H9 (cell line): ENCODE measurements around the gene RNF141. TPM values are rescaled to one million over a fixed set of nuclear protein-coding genes. Genes with fewer than 3 reads are reported as not detected.

Experiments used
- DNase-seq: peaks from one replicate; pipeline ENCODE4 v3.0.0-alpha.2; 2017
- H2AFZ ChIP-seq: one replicate; pipeline ENCODE4 v1.6.1; 2013; ENCODE audit warnings: mild to moderate bottlenecking, low read length, control low read depth, moderate library complexity
- H2AK5ac ChIP-seq: 2 replicates; pipeline ENCODE4 v1.6.1; 2013; ENCODE audit warnings: low read length, control low read depth, mixed read lengths; ENCODE audit not compliant: insufficient read length
- H2BK120ac ChIP-seq: one replicate; pipeline ENCODE4 v1.6.1; 2013; ENCODE audit warnings: low read depth, mild to moderate bottlenecking, low read length, control low read depth, inconsistent platforms; ENCODE audit not compliant: poor library complexity, severe bottlenecking
- H2BK12ac ChIP-seq: 2 replicates; pipeline ENCODE4 v1.6.1; 2013; ENCODE audit warnings: low read length, control low read depth, mixed read lengths, low read depth; ENCODE audit not compliant: insufficient read length
- H2BK15ac ChIP-seq: 2 replicates; pipeline ENCODE4 v1.6.1; 2013; ENCODE audit warnings: low read depth, low read length, control low read depth
- H2BK20ac ChIP-seq: one replicate; pipeline ENCODE4 v1.6.1; 2013; ENCODE audit warnings: low read depth, mild to moderate bottlenecking, low read length, control low read depth, inconsistent platforms; ENCODE audit not compliant: poor library complexity, severe bottlenecking
- H2BK5ac ChIP-seq: 2 replicates; pipeline ENCODE4 v1.6.1; 2013; ENCODE audit warnings: low read length, control low read depth, mixed read lengths; ENCODE audit not compliant: insufficient read length
- H3K14ac ChIP-seq: 2 replicates; pipeline ENCODE4 v1.6.1; 2013; ENCODE audit warnings: low read length, control low read depth; ENCODE audit not compliant: insufficient read depth
- H3K18ac ChIP-seq: 2 replicates; pipeline ENCODE4 v1.6.1; 2013; ENCODE audit warnings: low read depth, mild to moderate bottlenecking, mixed read lengths, low read length, control low read depth; ENCODE audit not compliant: insufficient read length
- H3K23ac ChIP-seq: 2 replicates; pipeline ENCODE4 v1.6.1; 2013; ENCODE audit warnings: low read length, control low read depth, mixed read lengths, low read depth; ENCODE audit not compliant: insufficient read length
- H3K23me2 ChIP-seq: 2 replicates; pipeline ENCODE4 v1.6.1; 2013; ENCODE audit warnings: low read depth, mild to moderate bottlenecking, mixed read lengths, low read length, control low read depth; ENCODE audit not compliant: insufficient read length, poor library complexity, severe bottlenecking
- H3K27ac ChIP-seq: 2 replicates; pipeline ENCODE4 v1.5.1; 2013; ENCODE audit warnings: low read length, control low read depth, mixed read lengths, low read depth; ENCODE audit not compliant: insufficient read length
- H3K27me3 ChIP-seq: 2 replicates; pipeline ENCODE4 v1.6.1; 2013; ENCODE audit warnings: low read length, control low read depth, inconsistent platforms; ENCODE audit not compliant: insufficient read depth
- H3K4ac ChIP-seq: 2 replicates; pipeline ENCODE4 v1.6.1; 2013; ENCODE audit warnings: low read depth, mild to moderate bottlenecking, control low read depth, inconsistent platforms, low read length, moderate library complexity
- H3K4me1 ChIP-seq: 2 replicates; pipeline ENCODE4 v1.6.1; 2013; ENCODE audit warnings: low read length, control low read depth, inconsistent platforms; ENCODE audit not compliant: insufficient read depth
- H3K4me2 ChIP-seq: 2 replicates; pipeline ENCODE4 v1.6.1; 2013; ENCODE audit warnings: low read length, control low read depth, mixed read lengths; ENCODE audit not compliant: insufficient read length, insufficient read depth
- H3K56ac ChIP-seq: 2 replicates; pipeline ENCODE4 v1.6.1; 2013; ENCODE audit warnings: low read depth, mild to moderate bottlenecking, mixed read lengths, low read length, control low read depth; ENCODE audit not compliant: insufficient read length
- H3K79me1 ChIP-seq: 2 replicates; pipeline ENCODE4 v1.6.1; 2013; ENCODE audit warnings: low read depth, mild to moderate bottlenecking, moderate library complexity, low read length, control low read depth, inconsistent platforms; ENCODE audit not compliant: insufficient read depth, poor library complexity, severe bottlenecking
- H3K79me2 ChIP-seq: 2 replicates; pipeline ENCODE4 v1.6.1; 2013; ENCODE audit warnings: low read length, control low read depth, inconsistent platforms; ENCODE audit not compliant: insufficient read depth
- H3K9ac ChIP-seq: 2 replicates; pipeline ENCODE4 v1.6.1; 2013; ENCODE audit warnings: low read length, control low read depth, mixed read lengths; ENCODE audit not compliant: insufficient read length; ENCODE audit errors: extremely low read depth
- H3K9me3 ChIP-seq: one replicate; pipeline ENCODE4 v1.6.1; 2013; ENCODE audit warnings: low read depth, low read length, inconsistent platforms; ENCODE audit not compliant: control insufficient read depth
- H3T11ph ChIP-seq: one replicate; pipeline ENCODE4 v1.6.1; 2013; ENCODE audit warnings: mild to moderate bottlenecking, low read length, control low read depth, inconsistent platforms
- H4K20me1 ChIP-seq: one replicate; pipeline ENCODE4 v1.6.1; 2013; ENCODE audit not compliant: control insufficient read depth, insufficient read length, insufficient read depth
- H4K5ac ChIP-seq: 2 replicates; pipeline ENCODE4 v1.6.1; 2013; ENCODE audit warnings: low read depth, mild to moderate bottlenecking, mixed read lengths, low read length, control low read depth; ENCODE audit not compliant: insufficient read length
- H4K8ac ChIP-seq: replicated peaks from 2 replicates; pipeline ENCODE4 v1.6.1; 2013; ENCODE audit warnings: low read length, control low read depth, mixed read lengths, low read depth; ENCODE audit not compliant: insufficient read length
- H4K91ac ChIP-seq: 2 replicates; pipeline ENCODE4 v1.6.1; 2013; ENCODE audit warnings: low read depth, mild to moderate bottlenecking, moderate library complexity, mixed read lengths, low read length, control low read depth; ENCODE audit not compliant: insufficient read length
- H3K27ac Mint-ChIP-seq, 3 experiments: 2 replicates in 2 of 3; 3 replicates in 1 of 3; pipeline ENCODE4 v1.8.0; 2020 to 2021; ENCODE audit warnings: mixed read lengths in 3 of 3, mild to moderate bottlenecking in 1 of 3, moderate library complexity in 1 of 3
- H3K27me3 Mint-ChIP-seq: 2 replicates; pipeline ENCODE4 v1.8.0; 2021; ENCODE audit warnings: low read depth, mild to moderate bottlenecking, moderate library complexity, mixed read lengths
- H3K36me3 Mint-ChIP-seq, 3 experiments: 2 replicates in 2 of 3; 3 replicates in 1 of 3; pipeline ENCODE4 v1.8.0; 2020 to 2021; ENCODE audit warnings: low read depth in 3 of 3, mixed read lengths in 3 of 3; ENCODE audit not compliant: insufficient read depth in 1 of 3
- H3K4me1 Mint-ChIP-seq, 2 experiments: 2 replicates each; pipeline ENCODE4 v1.8.0; 2020; ENCODE audit warnings: mixed read lengths in 2 of 2
- H3K4me3 Mint-ChIP-seq, 2 experiments: 2 replicates in 1 of 2; 3 replicates in 1 of 2; pipeline ENCODE4 v1.8.0; 2020 to 2021; ENCODE audit warnings: mild to moderate bottlenecking in 2 of 2, mixed read lengths in 2 of 2, moderate library complexity in 1 of 2
- H3K9me3 Mint-ChIP-seq, 2 experiments: 2 replicates in 1 of 2; 3 replicates in 1 of 2; pipeline ENCODE4 v1.8.0; 2020; ENCODE audit warnings: mild to moderate bottlenecking in 2 of 2, mixed read lengths in 2 of 2, moderate library complexity in 1 of 2
- CTCF ChIP-seq: fragments of 200-600 bp; sonication (generic); conservative IDR thresholded peaks from 3 replicates; pipeline ENCODE4 v1.8.0; 2021; ENCODE audit warnings: antibody characterized with exemption, mild to moderate bottlenecking
- WGBS: extraction: QIAGEN DNeasy Blood & Tissue Kit; methylation state at CpG from one replicate; pipeline ENCODE4 v1.1.7; 2013; ENCODE audit warnings: missing lambda C conversion rate, low lambda C conversion rate, mixed read lengths; ENCODE audit not compliant: insufficient read length; ENCODE audit errors: extremely low coverage; 5-methylcytosine and 5-hydroxymethylcytosine counted together
- total RNA-seq: library from RNA; stranded (reverse); gene quantifications from 2 replicates; pipeline ENCODE4 v1.2.1, GENCODE V29; 2021

The RNF141 gene
- total RNA-seq, 1 experiment from 2014 or later = 24.7 TPM

GRCh38 chr11:10462746-10463300, 78.2 kb downstream of the RNF141 start:
- H2BK20ac ChIP-seq = no peak overlapping the region
- no peak overlapping the region for H2AK5ac ChIP-seq
- H2BK120ac ChIP-seq = no peak overlapping the region
- H3K4me2 ChIP-seq = no peak overlapping the region
- Mint-ChIP-seq H3K27me3 (peaks cover 1% of the 10 kb centered on the region), H3K4me3 (no peak overlapping the region), H3K9me3 (no peaks in the 10 kb centered on the region; a peak in 1 of 5 replicates), H3K27ac (peak overlapping the region in 1 of 3 experiments; percentile 62; a peak in 1 of 7 replicates), H3K36me3 (peaks cover 2 to 14% (median 9%) of the 10 kb centered on the region in 3 experiments; a peak in 6 of 7 replicates), H3K4me1 (peaks cover 21 to 28% of the 10 kb centered on the region in 2 experiments)
- H3K56ac ChIP-seq = no peak overlapping the region
- no peak overlapping the region for H3K27ac ChIP-seq
- no peaks in the 10 kb centered on the region for H3K27me3 ChIP-seq
- TF ChIP-seq CTCF = no peak
- H3K14ac ChIP-seq = no peak overlapping the region
- WGBS = no CpG with 5 or more reads among the region's 5 CpGs
- no peaks in the 10 kb centered on the region for H3K79me2 ChIP-seq
- no peak overlapping the region for H2BK5ac ChIP-seq
- H4K20me1 ChIP-seq = no peaks in the 10 kb centered on the region
- no peaks in the 10 kb centered on the region for H3K23me2 ChIP-seq
- no peak overlapping the region for H4K8ac ChIP-seq
- no peaks in the 10 kb centered on the region for H3K9me3 ChIP-seq
- H3K79me1 ChIP-seq = no peaks in the 10 kb centered on the region
- H3K9ac ChIP-seq = no peak overlapping the region
- H3K23ac ChIP-seq = no peak overlapping the region
- H2BK15ac ChIP-seq = no peak overlapping the region
- no peak overlapping the region for H3K18ac ChIP-seq
- H3K4me1 ChIP-seq = peaks cover 3% of the 10 kb centered on the region; the same call in 1 of the 2 replicates
- no peak for DNase-seq
- H3T11ph ChIP-seq = no peak overlapping the region
- H2BK12ac ChIP-seq = no peak overlapping the region
- H4K5ac ChIP-seq = no peak overlapping the region
- H2AFZ ChIP-seq = no peak overlapping the region
- H3K4ac ChIP-seq = no peak overlapping the region
- H4K91ac ChIP-seq = no peak overlapping the region

Other genes starting within 250 kb of the RNF141 start
- 29.8 and 30.2 TPM in 2 replicates for gene SBF2, start 247.0 kb downstream of the RNF141 start, total RNA-seq
- gene ADM, start 236.1 kb downstream of the RNF141 start, total RNA-seq = 99.1 and 106 TPM in 2 replicates
- gene AMPD3, start 85.9 kb downstream of the RNF141 start, total RNA-seq = 4.6 and 5.9 TPM in 2 replicates
- not detected in 2 replicates for gene LYVE1, start 27.5 kb upstream of the RNF141 start, total RNA-seq
- 2.4 and 3.3 TPM in 2 replicates for gene IRAG1, start 152.6 kb upstream of the RNF141 start, total RNA-seq
- 37.5 and 38.6 TPM in 2 replicates for gene CTR9, start 210.1 kb upstream of the RNF141 start, total RNA-seq